ENCODE data around the gene PDZD2. TPM values are rescaled to one million over a fixed set of nuclear protein-coding genes. Genes with fewer than 3 reads are reported as not detected.
A peak's percentile ranks its signal among the peaks of the same experiment; 100 is the strongest.
"Not testable (repeated sequence)": the region's sequence is repeated elsewhere in the genome, so short reads cannot be mapped to it uniquely, and the experiment has no call there.

The PDZD2 gene
- total RNA-seq, 5 donors from 2014 or later (not counting 1 experiment from before 2014, with no cell fraction given), result 0.66 to 2.2 (median 1.2) TPM

DNA sequence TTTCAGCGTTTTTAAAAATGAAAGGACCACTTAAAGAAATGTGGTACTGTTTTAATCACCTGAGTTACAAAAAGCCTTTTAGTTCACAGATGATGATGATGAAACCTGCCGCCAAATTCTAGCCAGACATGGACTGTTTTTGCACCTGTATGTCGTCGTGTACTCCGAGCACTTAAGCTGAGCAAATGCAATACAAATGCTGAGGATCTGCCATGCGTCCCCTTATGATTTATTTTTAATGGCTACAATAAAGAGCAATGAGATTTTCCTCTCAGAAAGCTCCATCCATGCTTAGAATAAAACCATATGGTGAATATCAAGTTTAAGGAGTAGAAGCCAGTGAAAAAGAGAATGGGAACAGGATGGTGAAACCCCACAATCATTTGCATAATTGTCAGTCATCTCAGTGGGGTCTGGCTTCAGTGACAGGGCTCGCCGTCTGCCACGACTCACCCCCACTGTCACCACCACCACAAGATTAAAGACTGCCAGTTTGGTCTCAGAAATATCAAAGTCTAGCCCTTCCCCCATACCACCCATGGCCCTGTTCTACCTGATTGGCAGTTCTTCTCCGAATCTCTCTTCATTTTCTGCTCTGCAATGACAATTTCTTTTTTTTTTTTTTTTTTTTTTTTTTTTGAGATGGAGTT lies 375.3 kb downstream of the PDZD2 start:
- peaks cover 0 to 9% of the 10 kb centered on the region in 2 experiments for H3K27me3 ChIP-seq (replicated peaks in 1 of 2; ENCODE audit: control insufficient read depth in 2 of 2, extremely low read depth in 1 of 2, insufficient read depth in 2 of 2, low read length in 1 of 2)
- WGBS (ENCODE audit: insufficient coverage), result no CpG with 5 or more reads among the region's 10 CpGs
- no peaks in the 10 kb centered on the region for H3K36me3 Mint-ChIP-seq
- peaks cover 0 to 6% of the 10 kb centered on the region in 2 experiments for H3K4me1 ChIP-seq (ENCODE audit: control insufficient read depth in 1 of 2, extremely low read depth in 1 of 2, insufficient read depth in 2 of 2, low read length in 2 of 2)
- peaks cover 14 to 18% (median 16%) of the 10 kb centered on the region in 3 donors for H3K4me1 Mint-ChIP-seq
- no peak for ATAC-seq (replicated peaks in 1 of 4)
- DNase-seq, result no peak
- no peaks in the 10 kb centered on the region for H3K9me3 Mint-ChIP-seq
- no peak overlapping the region for H3K27ac Mint-ChIP-seq
- CTCF ChIA-PET, result no interaction called here
- H3K9me3 ChIP-seq, result no peaks in the 10 kb centered on the region
- no peak overlapping the region for H3K4me3 Mint-ChIP-seq
- no peaks in the 10 kb centered on the region for H3K36me3 ChIP-seq (ENCODE audit: control insufficient read depth in 2 of 2, extremely low read depth in 1 of 2, insufficient read depth in 1 of 2, low read length in 1 of 2)
- H3K27ac ChIP-seq (ENCODE audit: low read length), result no peak overlapping the region
- H3K4me3 ChIP-seq (ENCODE audit: control insufficient read depth in 1 of 2, extremely low read depth in 1 of 2, low read length in 1 of 2), result no peak overlapping the region
- POLR2A ChIA-PET, result no interaction called here
- no peaks in the 10 kb centered on the region for H3K27me3 Mint-ChIP-seq

DNA sequence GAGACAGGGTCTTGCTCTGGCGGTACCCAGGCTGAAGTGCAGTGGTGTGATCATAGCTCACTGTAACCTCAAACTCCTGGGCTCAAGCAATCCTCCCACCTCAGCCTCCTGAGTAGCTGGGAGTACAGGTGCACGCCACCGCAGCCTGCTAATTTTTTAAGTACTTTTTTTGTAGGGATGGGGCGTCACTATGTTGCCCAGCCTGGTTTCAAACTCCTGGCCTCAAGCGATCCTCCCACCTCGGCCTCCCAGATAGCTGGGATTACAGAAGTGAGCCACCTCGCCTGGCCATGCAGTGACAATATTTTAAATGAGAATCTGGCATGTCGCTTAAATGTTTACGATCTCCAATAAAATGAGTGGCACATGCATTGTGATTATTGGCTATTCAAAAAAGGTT lies 376.3 kb downstream of the PDZD2 start:
- H3K4me3 Mint-ChIP-seq; H3K9me3 ChIP-seq; H3K36me3 ChIP-seq (ENCODE audit: control insufficient read depth in 2 of 2, extremely low read depth in 1 of 2, insufficient read depth in 1 of 2, low read length in 1 of 2); H3K36me3 Mint-ChIP-seq; ATAC-seq (replicated peaks in 1 of 4); H3K27me3 ChIP-seq (replicated peaks in 1 of 2; ENCODE audit: control insufficient read depth in 2 of 2, extremely low read depth in 1 of 2, insufficient read depth in 2 of 2, low read length in 1 of 2); H3K9me3 Mint-ChIP-seq; H3K27ac ChIP-seq (ENCODE audit: low read length); H3K4me3 ChIP-seq (ENCODE audit: control insufficient read depth in 1 of 2, extremely low read depth in 1 of 2, low read length in 1 of 2); CTCF ChIA-PET; H3K4me1 ChIP-seq (ENCODE audit: control insufficient read depth in 1 of 2, extremely low read depth in 1 of 2, insufficient read depth in 2 of 2, low read length in 2 of 2); H3K27ac Mint-ChIP-seq; POLR2A ChIA-PET; DNase-seq; H3K27me3 Mint-ChIP-seq: not testable (repeated sequence)
- 78% methylated on average over 4 of the region's 9 CpGs for WGBS (ENCODE audit: insufficient coverage)
- peaks cover 18 to 24% (median 23%) of the 10 kb centered on the region in 3 donors for H3K4me1 Mint-ChIP-seq

- Histone ChIP-seq H3K9me3 (no peaks in the 10 kb centered on the region), H3K27me3 (replicated peaks in 1 of 2; ENCODE audit: control insufficient read depth in 2 of 2, extremely low read depth in 1 of 2, insufficient read depth in 2 of 2, low read length in 1 of 2) (no peaks in the 10 kb centered on the region), H3K4me1 (ENCODE audit: control insufficient read depth in 1 of 2, extremely low read depth in 1 of 2, insufficient read depth in 2 of 2, low read length in 2 of 2) (peaks cover 0 to 8% of the 10 kb centered on the region in 2 experiments), H3K27ac (ENCODE audit: low read length) (no peak overlapping the region), H3K4me3 (ENCODE audit: control insufficient read depth in 1 of 2, extremely low read depth in 1 of 2, low read length in 1 of 2) (no peak overlapping the region), H3K36me3 (ENCODE audit: control insufficient read depth in 2 of 2, extremely low read depth in 1 of 2, insufficient read depth in 1 of 2, low read length in 1 of 2) (no peaks in the 10 kb centered on the region)
- CTCF ChIA-PET, result interaction anchor here in 1 of 2 donors (0.6 kb wide), 1 partner anchor 40 kb away, joined by 3 read pairs; no protein-coding TSS in a partner anchor
- ATAC-seq (replicated peaks in 1 of 4) (peak in 1 of 4 experiments; percentile 44), DNase-seq (no peak)
- POLR2A ChIA-PET, result no interaction called here
- 88% methylated on average over 8 of the region's 8 CpGs for WGBS (ENCODE audit: insufficient coverage)
- H3K27ac Mint-ChIP-seq, result peak overlapping the region in 1 of 2 donors; percentile 53
- no peaks in the 10 kb centered on the region for H3K9me3 Mint-ChIP-seq
- H3K4me1 Mint-ChIP-seq, result peaks cover 23 to 31% (median 25%) of the 10 kb centered on the region in 3 donors
- H3K36me3 Mint-ChIP-seq, result no peaks in the 10 kb centered on the region
- peak overlapping the region in 1 of 3 donors; percentile 49 for H3K4me3 Mint-ChIP-seq
- no peaks in the 10 kb centered on the region for H3K27me3 Mint-ChIP-seq
Measured at GRCh38 chr5:32017692-32018367, 378.9 kb downstream of the PDZD2 start.

DNA sequence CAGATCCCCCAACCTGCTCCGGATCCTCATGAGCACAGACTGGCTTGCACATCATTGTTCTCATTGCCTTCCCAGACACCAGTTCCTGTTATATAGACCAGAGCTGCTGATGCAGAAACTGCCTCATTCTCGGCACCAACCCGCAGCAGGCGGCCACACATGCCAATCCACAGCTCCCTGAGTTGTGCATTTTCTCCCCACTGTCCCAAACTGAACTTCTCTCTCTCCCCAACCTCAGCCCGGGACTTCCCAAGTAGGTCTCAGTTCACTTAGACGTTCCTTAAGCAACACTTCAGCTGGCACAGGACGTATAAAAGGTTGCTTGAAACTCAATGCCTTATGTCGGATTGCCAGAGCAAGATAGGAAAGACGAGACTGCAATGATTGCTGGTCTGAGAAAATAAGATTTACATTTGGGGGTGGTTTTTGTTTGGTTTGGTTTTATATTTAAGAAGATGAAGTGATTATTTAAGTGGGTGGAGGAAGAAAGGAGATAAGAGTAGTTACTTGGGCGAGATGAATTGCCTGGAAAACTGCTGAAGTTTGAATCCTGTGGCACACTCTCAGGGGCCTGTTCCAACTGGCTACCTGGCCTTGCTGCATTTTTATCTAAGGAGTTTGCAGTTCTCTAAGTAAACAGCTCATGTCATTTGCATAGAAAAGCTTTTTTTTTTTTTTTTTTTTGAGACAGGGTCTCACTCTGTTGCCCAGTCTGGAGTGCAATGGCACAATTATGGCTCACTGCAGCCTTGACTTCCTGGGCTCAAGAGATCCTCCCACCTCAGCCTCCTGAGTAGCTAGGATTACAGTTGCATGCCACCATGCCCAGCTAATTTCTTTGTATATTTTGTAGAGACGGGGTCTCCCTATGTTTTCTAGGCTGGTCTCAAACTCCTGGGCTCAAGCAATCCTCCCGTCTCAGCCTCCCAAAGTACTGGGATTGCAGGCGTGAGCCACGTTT lies 379.8 kb downstream of the PDZD2 start:
- no peaks in the 10 kb centered on the region for H3K9me3 Mint-ChIP-seq
- Histone ChIP-seq H3K27me3 (replicated peaks in 1 of 2; ENCODE audit: control insufficient read depth in 2 of 2, extremely low read depth in 1 of 2, insufficient read depth in 2 of 2, low read length in 1 of 2) (no peaks in the 10 kb centered on the region), H3K27ac (ENCODE audit: low read length) (no peak overlapping the region), H3K4me1 (ENCODE audit: control insufficient read depth in 1 of 2, extremely low read depth in 1 of 2, insufficient read depth in 2 of 2, low read length in 2 of 2) (peaks cover 0 to 8% of the 10 kb centered on the region in 2 experiments), H3K4me3 (ENCODE audit: control insufficient read depth in 1 of 2, extremely low read depth in 1 of 2, low read length in 1 of 2) (no peak overlapping the region), H3K9me3 (no peaks in the 10 kb centered on the region), H3K36me3 (ENCODE audit: control insufficient read depth in 2 of 2, extremely low read depth in 1 of 2, insufficient read depth in 1 of 2, low read length in 1 of 2) (no peaks in the 10 kb centered on the region)
- DNase-seq (no peak), ATAC-seq (replicated peaks in 1 of 4) (peak in 1 of 4 experiments; percentile 32)
- POLR2A ChIA-PET, result interaction anchor here in 1 of 2 donors (0.6 kb wide), 1 partner anchor 59 kb away, joined by 4 read pairs; no protein-coding TSS in a partner anchor
- H3K36me3 Mint-ChIP-seq, result no peaks in the 10 kb centered on the region
- no peaks in the 10 kb centered on the region for H3K27me3 Mint-ChIP-seq
- H3K4me3 Mint-ChIP-seq, result peak overlapping the region in 1 of 3 donors; percentile 49
- 85% methylated on average over 13 of the region's 14 CpGs for WGBS (ENCODE audit: insufficient coverage)
- H3K4me1 Mint-ChIP-seq, result peaks cover 23 to 31% (median 25%) of the 10 kb centered on the region in 3 donors
- peak overlapping the region in 1 of 2 donors; percentile 95 for H3K27ac Mint-ChIP-seq
- CTCF ChIA-PET, result interaction anchor here in 1 of 2 donors (0.6 kb wide), 2 partner anchors 39 to 1293 kb away, joined by 3 to 4 read pairs; no protein-coding TSS in a partner anchor

- no peaks in the 10 kb centered on the region for H3K27me3 Mint-ChIP-seq
- no peaks in the 10 kb centered on the region for H3K9me3 Mint-ChIP-seq
- peaks cover 0 to 8% of the 10 kb centered on the region in 2 experiments for H3K4me1 ChIP-seq (ENCODE audit: control insufficient read depth in 1 of 2, extremely low read depth in 1 of 2, insufficient read depth in 2 of 2, low read length in 2 of 2)
- H3K4me3 Mint-ChIP-seq, result peak overlapping the region; percentile 67 to 75 (median 73)
- POLR2A ChIA-PET, result no interaction called here
- no peaks in the 10 kb centered on the region for H3K27me3 ChIP-seq (replicated peaks in 1 of 2; ENCODE audit: control insufficient read depth in 2 of 2, extremely low read depth in 1 of 2, insufficient read depth in 2 of 2, low read length in 1 of 2)
- CTCF ChIA-PET, result interaction anchor here in 1 of 2 donors (0.7 kb wide), 1 partner anchor 310 kb away, joined by 3 read pairs; no protein-coding TSS in a partner anchor
- H3K4me3 ChIP-seq (ENCODE audit: control insufficient read depth in 1 of 2, extremely low read depth in 1 of 2, low read length in 1 of 2), result peak overlapping the region in 1 of 2 donors; percentile 10
- no peaks in the 10 kb centered on the region for H3K36me3 Mint-ChIP-seq
- no CpG with 5 or more reads among the region's 4 CpGs for WGBS (ENCODE audit: insufficient coverage)
- peak overlapping the region; percentile 38 for H3K27ac ChIP-seq (ENCODE audit: low read length)
- peak overlapping the region; percentile 88 to 95 for H3K27ac Mint-ChIP-seq
- peaks cover 23 to 30% (median 25%) of the 10 kb centered on the region in 3 donors for H3K4me1 Mint-ChIP-seq
- H3K9me3 ChIP-seq, result no peaks in the 10 kb centered on the region
- H3K36me3 ChIP-seq (ENCODE audit: control insufficient read depth in 2 of 2, extremely low read depth in 1 of 2, insufficient read depth in 1 of 2, low read length in 1 of 2), result no peaks in the 10 kb centered on the region
- ATAC-seq (replicated peaks in 1 of 4) (peak; percentile 55 to 77 (median 67)), DNase-seq (peak in 4 of 35 experiments; percentile 2 to 29 (median 18))
Measured at GRCh38 chr5:32020271-32020670, 381.3 kb downstream of the PDZD2 start.

DNA sequence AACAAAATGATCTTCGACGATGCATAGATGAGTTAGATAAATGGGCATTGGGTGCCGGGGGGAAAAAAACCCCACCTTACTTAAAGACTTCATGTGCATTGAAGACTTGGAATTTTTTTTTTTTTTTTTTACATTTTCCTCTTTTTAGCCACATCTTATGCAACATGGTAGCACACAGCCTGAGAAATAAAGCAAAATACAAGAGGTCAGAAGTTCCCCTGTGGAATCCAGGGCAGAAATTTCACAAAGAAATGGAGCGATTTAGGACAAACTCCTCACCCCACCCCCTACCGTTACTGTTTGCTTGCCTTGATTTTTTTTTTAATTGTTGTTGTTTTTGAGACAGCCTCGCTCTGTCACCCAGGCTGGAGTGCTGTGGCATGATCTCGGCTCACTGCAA lies 382.0 kb downstream of the PDZD2 start:
- POLR2A ChIA-PET, result no interaction called here
- WGBS (ENCODE audit: insufficient coverage), result 100% methylated on average over 1 of the region's 7 CpGs

More for the DNA sequence above, 382.0 kb downstream of the PDZD2 start:
- Histone ChIP-seq H3K36me3 (ENCODE audit: control insufficient read depth in 2 of 2, extremely low read depth in 1 of 2, insufficient read depth in 1 of 2, low read length in 1 of 2) (no peaks in the 10 kb centered on the region), H3K27me3 (replicated peaks in 1 of 2; ENCODE audit: control insufficient read depth in 2 of 2, extremely low read depth in 1 of 2, insufficient read depth in 2 of 2, low read length in 1 of 2) (no peaks in the 10 kb centered on the region), H3K27ac (ENCODE audit: low read length) (no peak overlapping the region), H3K9me3 (no peaks in the 10 kb centered on the region), H3K4me3 (ENCODE audit: control insufficient read depth in 1 of 2, extremely low read depth in 1 of 2, low read length in 1 of 2) (no peak overlapping the region), H3K4me1 (ENCODE audit: control insufficient read depth in 1 of 2, extremely low read depth in 1 of 2, insufficient read depth in 2 of 2, low read length in 2 of 2) (peaks cover 0 to 8% of the 10 kb centered on the region in 2 experiments)
- DNase-seq, result no peak
- no peak for ATAC-seq (replicated peaks in 1 of 4)
- CTCF ChIA-PET, result interaction anchor here in 1 of 2 donors (0.7 kb wide), 1 partner anchor 309 kb away, joined by 3 read pairs; no protein-coding TSS in a partner anchor
- H3K36me3 Mint-ChIP-seq, result no peaks in the 10 kb centered on the region
- no peaks in the 10 kb centered on the region for H3K9me3 Mint-ChIP-seq
- H3K27ac Mint-ChIP-seq, result peak overlapping the region; percentile 88 to 95
- H3K4me3 Mint-ChIP-seq, result peak overlapping the region; percentile 67 to 75 (median 73)
- H3K27me3 Mint-ChIP-seq, result no peaks in the 10 kb centered on the region
- peaks cover 23 to 30% (median 25%) of the 10 kb centered on the region in 3 donors for H3K4me1 Mint-ChIP-seq

All from T-cell (primary cell).